ENCODE data around the gene KRTAP17-1.

DNA sequence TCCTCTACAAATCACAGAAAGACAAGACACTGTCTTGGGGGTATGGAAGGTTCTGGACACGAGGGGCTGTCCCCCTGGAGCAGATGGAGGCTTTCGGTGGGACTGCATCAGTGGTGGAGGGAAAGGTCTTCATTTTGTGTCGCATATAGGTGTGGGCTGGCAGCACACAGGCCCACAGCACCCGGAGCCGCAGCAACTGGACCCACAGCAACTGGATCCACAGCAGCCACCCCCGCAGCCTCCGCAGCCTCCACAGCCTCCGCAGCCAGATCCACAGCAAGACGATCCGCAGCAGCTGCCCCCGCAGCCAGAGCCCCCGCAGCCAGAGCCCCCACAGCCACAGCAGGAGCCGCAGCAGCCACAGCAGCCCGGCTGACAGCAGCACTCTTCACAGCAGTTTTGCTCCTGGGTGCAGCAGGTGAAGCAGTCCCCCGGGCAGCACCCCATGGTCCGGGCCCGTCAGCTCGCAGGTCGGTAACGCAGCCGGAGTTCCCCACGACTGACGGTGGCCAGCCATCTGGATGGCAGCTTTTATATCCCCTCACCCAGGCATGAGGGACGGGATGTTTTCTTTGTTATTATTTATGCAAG lies at the start of gene KRTAP17-1:
- TF ChIP-seq, protein P1, sequence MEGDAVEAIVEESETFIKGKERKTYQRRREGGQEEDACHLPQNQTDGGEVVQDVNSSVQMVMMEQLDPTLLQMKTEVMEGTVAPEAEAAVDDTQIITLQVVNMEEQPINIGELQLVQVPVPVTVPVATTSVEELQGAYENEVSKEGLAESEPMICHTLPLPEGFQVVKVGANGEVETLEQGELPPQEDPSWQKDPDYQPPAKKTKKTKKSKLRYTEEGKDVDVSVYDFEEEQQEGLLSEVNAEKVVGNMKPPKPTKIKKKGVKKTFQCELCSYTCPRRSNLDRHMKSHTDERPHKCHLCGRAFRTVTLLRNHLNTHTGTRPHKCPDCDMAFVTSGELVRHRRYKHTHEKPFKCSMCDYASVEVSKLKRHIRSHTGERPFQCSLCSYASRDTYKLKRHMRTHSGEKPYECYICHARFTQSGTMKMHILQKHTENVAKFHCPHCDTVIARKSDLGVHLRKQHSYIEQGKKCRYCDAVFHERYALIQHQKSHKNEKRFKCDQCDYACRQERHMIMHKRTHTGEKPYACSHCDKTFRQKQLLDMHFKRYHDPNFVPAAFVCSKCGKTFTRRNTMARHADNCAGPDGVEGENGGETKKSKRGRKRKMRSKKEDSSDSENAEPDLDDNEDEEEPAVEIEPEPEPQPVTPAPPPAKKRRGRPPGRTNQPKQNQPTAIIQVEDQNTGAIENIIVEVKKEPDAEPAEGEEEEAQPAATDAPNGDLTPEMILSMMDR (IDR thresholded peaks at IDR 0.05) = no peak
- no peak for TF ChIP-seq POLR2A (IDR thresholded peaks at IDR 0.05)
